GM12873 (cell line): ENCODE results near the gene BNC2.

Experiments
- CTCF ChIP-seq: IDR thresholded peaks from 2 replicates; pipeline ENCODE4 v1.5.1; 2012; ENCODE audit warnings: low read depth, mild to moderate bottlenecking, moderate library complexity, low read length, control low read depth; ENCODE audit not compliant: insufficient read depth; ENCODE audit errors: missing control alignments

The BNC2 gene

GRCh38 chr9:16521868-16522411 is 348.5 kb downstream of the BNC2 start:
- no peak for TF ChIP-seq CTCF

GRCh38 chr9:16519001-16519400 is 351.5 kb downstream of the BNC2 start:
- no peak for TF ChIP-seq CTCF

- no peak for TF ChIP-seq CTCF
Observed at GRCh38 chr9:16516891-16517290, 353.6 kb downstream of the BNC2 start.

- TF ChIP-seq CTCF: no peak
Observed at GRCh38 chr9:16515879-16516301, 354.6 kb downstream of the BNC2 start.

- TF ChIP-seq CTCF: no peak
Observed at GRCh38 chr9:16515207-16515606, 355.3 kb downstream of the BNC2 start.

- TF ChIP-seq CTCF: no peak
Observed at GRCh38 chr9:16514131-16514530, 356.3 kb downstream of the BNC2 start.

- TF ChIP-seq CTCF: no peak
Observed at GRCh38 chr9:16512281-16512680, 358.2 kb downstream of the BNC2 start.
